Loucy (cell line): Measurements from ENCODE around the gene PRKAR2B.

Experiments used
- H2AFZ ChIP-seq: fragments of 200-600 bp; sonication (generic); 2 replicates; pipeline ENCODE4 v1.6.0; 2016; ENCODE audit warnings: antibody characterized with exemption, mild to moderate bottlenecking, low read length, moderate library complexity
- H3F3A ChIP-seq: fragments of 200-600 bp; 2 replicates; pipeline ENCODE4 v1.6.0; 2016; ENCODE audit warnings: antibody characterized with exemption, low read depth, mild to moderate bottlenecking
- H3K27me3 ChIP-seq: fragments of 200-600 bp; sonication (generic); 2 replicates; pipeline ENCODE4 v1.6.1; 2014; ENCODE audit warnings: low read length, mild to moderate bottlenecking; ENCODE audit not compliant: insufficient read depth, poor library complexity, severe bottlenecking
- H3K36me3 ChIP-seq: fragments of 200-600 bp; sonication (generic); 2 replicates; pipeline ENCODE4 v1.6.1; 2016; ENCODE audit warnings: low read length; ENCODE audit not compliant: insufficient read depth
- H3K4me1 ChIP-seq: fragments of 200-600 bp; sonication (generic); 2 replicates; pipeline ENCODE4 v1.5.1; 2014; ENCODE audit warnings: low read length, mild to moderate bottlenecking; ENCODE audit not compliant: insufficient read depth, poor library complexity, severe bottlenecking
- H3K4me2 ChIP-seq: fragments of 200-600 bp; sonication (generic); 2 replicates; pipeline ENCODE4 v1.6.0; 2014; ENCODE audit warnings: antibody characterized with exemption, low read length, low read depth, mild to moderate bottlenecking; ENCODE audit not compliant: poor library complexity, severe bottlenecking
- H3K4me3 ChIP-seq: fragments of 200-600 bp; sonication (generic); 2 replicates; pipeline ENCODE4 v1.5.1; 2014; ENCODE audit warnings: low read length, mild to moderate bottlenecking, mixed read lengths; ENCODE audit not compliant: poor library complexity, severe bottlenecking
- H3K79me2 ChIP-seq: fragments of 200-600 bp; sonication (generic); 2 replicates; pipeline ENCODE4 v1.6.1; 2014; ENCODE audit warnings: low read length; ENCODE audit not compliant: insufficient read depth
- H3K9ac ChIP-seq: fragments of 200-600 bp; sonication (generic); 2 replicates; pipeline ENCODE4 v1.6.0; 2014; ENCODE audit warnings: mild to moderate bottlenecking, low read depth, low read length, moderate library complexity; ENCODE audit not compliant: poor library complexity, severe bottlenecking
- H3K9me2 ChIP-seq: fragments of 200-600 bp; sonication (generic); replicated peaks from 2 replicates; pipeline ENCODE4 v1.6.1; 2016; ENCODE audit warnings: low read depth, low read length, mixed read lengths
- H3K9me3 ChIP-seq: fragments of 200-600 bp; sonication (generic); 2 replicates; pipeline ENCODE4 v1.6.1; 2014; ENCODE audit warnings: mild to moderate bottlenecking, antibody characterized with exemption, low read length, low read depth; ENCODE audit not compliant: insufficient read depth
- H4K20me1 ChIP-seq: fragments of 200-600 bp; sonication (generic); 2 replicates; pipeline ENCODE4 v1.6.0; 2014; ENCODE audit warnings: antibody characterized with exemption, low read length, mild to moderate bottlenecking; ENCODE audit not compliant: insufficient read depth, poor library complexity, severe bottlenecking
- CTCF ChIP-seq: fragments of 200-600 bp; sonication (generic); conservative IDR thresholded peaks from 2 replicates; pipeline ENCODE4 v1.5.1; 2014; ENCODE audit warnings: mild to moderate bottlenecking, antibody characterized with exemption, low read length
- EZH2phosphoT487 ChIP-seq: fragments of 200-600 bp; IDR thresholded peaks from 2 replicates; pipeline ENCODE4 v1.6.1; 2018; ENCODE audit warnings: antibody characterized with exemption, mild to moderate bottlenecking, moderate library complexity, borderline replicate concordance

Gene PRKAR2B

GRCh38 chr7:107206706-107207105, 162.2 kb downstream of the PRKAR2B start:
- Histone ChIP-seq H2AFZ (no peak overlapping the region), H3K4me1 (no peaks in the 10 kb centered on the region), H3K9me2 (no peaks in the 10 kb centered on the region), H3K9ac (no peak overlapping the region), H3K36me3 (peaks cover 72% of the 10 kb centered on the region; the same call in 1 of the 2 replicates), H3K27me3 (no peaks in the 10 kb centered on the region), H3K9me3 (no peaks in the 10 kb centered on the region), H3F3A (no peaks in the 10 kb centered on the region), H3K79me2 (no peaks in the 10 kb centered on the region), H4K20me1 (no peaks in the 10 kb centered on the region), H3K4me3 (no peak overlapping the region), H3K4me2 (no peak overlapping the region)
- no peak for TF ChIP-seq CTCF
- TF ChIP-seq EZH2phosphoT487: no peak

GRCh38 chr7:107207459-107207858, 163.0 kb downstream of the PRKAR2B start:
- H3K9me2 ChIP-seq: no peaks in the 10 kb centered on the region
- no peaks in the 10 kb centered on the region for H3K79me2 ChIP-seq
- no peak overlapping the region for H2AFZ ChIP-seq
- H3K4me3 ChIP-seq: no peak overlapping the region
- no peak for TF ChIP-seq EZH2phosphoT487
- TF ChIP-seq CTCF: no peak
- H3K36me3 ChIP-seq: peaks cover 65% of the 10 kb centered on the region; the same call in 1 of the 2 replicates
- no peak overlapping the region for H3K4me2 ChIP-seq
- H3K4me1 ChIP-seq: no peaks in the 10 kb centered on the region
- no peaks in the 10 kb centered on the region for H3K9me3 ChIP-seq
- no peaks in the 10 kb centered on the region for H3K27me3 ChIP-seq
- H3F3A ChIP-seq: no peaks in the 10 kb centered on the region
- H4K20me1 ChIP-seq: no peaks in the 10 kb centered on the region
- no peak overlapping the region for H3K9ac ChIP-seq

- Histone ChIP-seq H3K4me2 (no peak overlapping the region), H2AFZ (no peak overlapping the region), H3K27me3 (no peaks in the 10 kb centered on the region), H3K79me2 (no peaks in the 10 kb centered on the region), H4K20me1 (no peaks in the 10 kb centered on the region), H3K9ac (no peak overlapping the region), H3K4me3 (no peak overlapping the region), H3K9me2 (no peaks in the 10 kb centered on the region), H3F3A (no peaks in the 10 kb centered on the region), H3K9me3 (no peaks in the 10 kb centered on the region), H3K4me1 (no peaks in the 10 kb centered on the region), H3K36me3 (peaks cover 59% of the 10 kb centered on the region; the same call in 1 of the 2 replicates)
- TF ChIP-seq CTCF: no peak
These were observed 163.6 kb downstream of the PRKAR2B start for GRCh38 chr7:107208024-107208521.
